Testis (tissue), 3 donors: ENCODE measurements around the gene STRIT1. TPM values are rescaled to one million over a fixed set of nuclear protein-coding genes. Genes with fewer than 3 reads are reported as not detected.

Experiments used
- DNase-seq: peaks from one replicate; pipeline ENCODE4 v3.0.0-alpha.2; 2019
- H3K27ac ChIP-seq, 2 donors: fragments of 200-600 bp; sonication (generic); one replicate each; pipeline ENCODE4 v1.5.1; 2019
- H3K27me3 ChIP-seq: fragments of 200-600 bp; sonication (generic); one replicate; pipeline ENCODE4 v1.5.1; 2019
- H3K36me3 ChIP-seq: fragments of 200-600 bp; sonication (generic); one replicate; pipeline ENCODE4 v1.5.1; 2017; ENCODE audit warnings: low read depth; ENCODE audit errors: missing control alignments
- H3K4me1 ChIP-seq: fragments of 200-600 bp; sonication (generic); one replicate; pipeline ENCODE4 v1.5.1; 2019
- H3K4me3 ChIP-seq, 2 donors: fragments of 200-600 bp; sonication (generic); one replicate each; pipeline ENCODE4 v1.5.1; 2017 to 2019
- H3K9me3 ChIP-seq: fragments of 200-600 bp; sonication (generic); one replicate; pipeline ENCODE4 v1.5.1; 2017
- CTCF ChIP-seq, 3 experiments: fragments of 450-650 bp in 2 of 3; fragments of 200-600 bp in 1 of 3; sonication (generic) in 1 of 3; IDR thresholded peaks; one replicate each; pipeline ENCODE4 v1.5.1; 2016 to 2019; ENCODE audit warnings: antibody characterized with exemption in 3 of 3, mild to moderate bottlenecking in 2 of 3, moderate library complexity in 1 of 3
- POLR2A ChIP-seq: fragments of 450-650 bp; IDR thresholded peaks from one replicate; pipeline ENCODE4 v1.6.1; 2017; ENCODE audit warnings: antibody characterized with exemption, mild to moderate bottlenecking, moderate library complexity
- WGBS, 2 donors: methylation state at CpG; one replicate each; pipeline ENCODE4 v1.1.5; 2018; 5-methylcytosine and 5-hydroxymethylcytosine counted together
- intact Hi-C: fragments of 100-400 bp; cut with DNase I; formaldehyde crosslinking; loops from one replicate; pipeline ENCODE4 v1.15.1; 2023; ENCODE audit warnings: low total_unique reads
- polyA plus RNA-seq: library from polyadenylated mRNA; stranded (reverse); fragments of 350-450 nt; fragmentation: Illumina TruSeq; extraction: RNeasy Lipid Tissue Mini Kit (QIAGEN cat#74804); gene quantifications from one replicate; pipeline ENCODE4 v1.2.3, GENCODE V29; 2014; ENCODE audit warnings: low read depth, low replicate concordance; ENCODE audit not compliant: insufficient read depth
- total RNA-seq, 2 donors: library from RNA; depleted of rRNA; stranded (reverse); fragments of >200 nt; gene quantifications; one replicate each; pipeline ENCODE4 v1.2.3, GENCODE V29; 2016

STRIT1 gene
- total and polyA plus RNA-seq, 3 donors from 2014 or later, result 2.5 TPM; not detected in 2

GRCh38 chr3:155292133-155292532, 1.4 kb downstream of the STRIT1 start:
- 71 to 84% methylated on average over 1 of the region's 1 CpG for WGBS, 2 donors
- Histone ChIP-seq H3K4me3 (no peak overlapping the region), H3K36me3 (no peaks in the 10 kb centered on the region), H3K4me1 (no peaks in the 10 kb centered on the region), H3K27me3 (no peaks in the 10 kb centered on the region), H3K9me3 (no peaks in the 10 kb centered on the region), H3K27ac (no peak overlapping the region)
- DNase-seq, result no peak
- intact Hi-C loops, result no loop called here
- TF ChIP-seq CTCF (IDR thresholded peaks at IDR 0.05) (no peak), POLR2A (no peak)

GRCh38 chr3:155286736-155287135, 6.7 kb downstream of the STRIT1 start:
- Histone ChIP-seq H3K9me3 (no peaks in the 10 kb centered on the region), H3K36me3 (no peaks in the 10 kb centered on the region), H3K27ac (no peak overlapping the region), H3K4me3 (no peak overlapping the region), H3K27me3 (no peaks in the 10 kb centered on the region), H3K4me1 (no peaks in the 10 kb centered on the region)
- intact Hi-C loops, result no loop called here
- WGBS, 2 donors, result 81 to 94% methylated on average over 2 of the region's 2 CpGs
- TF ChIP-seq POLR2A (no peak), CTCF (IDR thresholded peaks at IDR 0.05) (no peak)
- DNase-seq, result no peak

- Histone ChIP-seq H3K9me3 (no peaks in the 10 kb centered on the region), H3K27me3 (no peaks in the 10 kb centered on the region), H3K4me3 (no peak overlapping the region), H3K4me1 (no peaks in the 10 kb centered on the region), H3K27ac (no peak overlapping the region), H3K36me3 (no peaks in the 10 kb centered on the region)
- 87% methylated on average over 4 of the region's 4 CpGs for WGBS, 2 donors
- no peak for TF ChIP-seq CTCF (IDR thresholded peaks at IDR 0.05)
- no peak for TF ChIP-seq POLR2A
- no peak for DNase-seq
- intact Hi-C loops, result no loop called here
Measured at GRCh38 chr3:155285936-155286335, 7.5 kb downstream of the STRIT1 start.

GRCh38 chr3:155283092-155284056, 10.1 kb downstream of the STRIT1 start:
- intact Hi-C loops, result no loop called here
- no peak overlapping the region for H3K4me3 ChIP-seq
- WGBS, 2 donors, result 87 to 91% methylated on average over 8 of the region's 8 CpGs

More at GRCh38 chr3:155283092-155284056, 10.1 kb downstream of the STRIT1 start:
- Histone ChIP-seq H3K36me3 (no peaks in the 10 kb centered on the region), H3K27ac (no peak overlapping the region), H3K9me3 (no peaks in the 10 kb centered on the region), H3K4me1 (no peaks in the 10 kb centered on the region), H3K27me3 (no peaks in the 10 kb centered on the region)
- TF ChIP-seq CTCF (IDR thresholded peaks at IDR 0.05), result no peak
- no peak for TF ChIP-seq POLR2A
- no peak for DNase-seq
